Parathyroid adenoma (tissue), 2 donors: ENCODE measurements around the gene SH3BP4.

Experiments
- H2AFZ ChIP-seq: fragments of 300-600 bp; sonication (generic); one replicate; pipeline ENCODE4 v1.7.0; 2017; ENCODE audit warnings: antibody characterized with exemption, mild to moderate bottlenecking
- H3K27ac ChIP-seq: fragments of 300-600 bp; sonication (generic); one replicate; pipeline ENCODE4 v1.7.0; 2017
- H3K27me3 ChIP-seq: fragments of 300-600 bp; sonication (generic); one replicate; pipeline ENCODE4 v1.7.0; 2017; ENCODE audit warnings: low read length; ENCODE audit not compliant: control insufficient read depth, insufficient read depth
- H3K36me3 ChIP-seq: fragments of 300-600 bp; sonication (generic); one replicate; pipeline ENCODE4 v1.7.0; 2017; ENCODE audit warnings: low read length; ENCODE audit not compliant: control insufficient read depth, insufficient read depth
- H3K4me1 ChIP-seq: fragments of 300-600 bp; sonication (generic); one replicate; pipeline ENCODE4 v1.7.0; 2017; ENCODE audit warnings: control low read depth
- H3K4me2 ChIP-seq: fragments of 300-600 bp; sonication (generic); one replicate; pipeline ENCODE4 v1.7.0; 2017; ENCODE audit warnings: low read length
- H3K4me3 ChIP-seq: fragments of 300-600 bp; sonication (generic); one replicate; pipeline ENCODE4 v1.7.0; 2017; ENCODE audit warnings: low read depth, low read length
- H3K79me2 ChIP-seq: fragments of 300-600 bp; sonication (generic); one replicate; pipeline ENCODE4 v1.7.0; 2017; ENCODE audit warnings: control low read depth
- H3K9ac ChIP-seq: fragments of 300-600 bp; sonication (generic); one replicate; pipeline ENCODE4 v1.7.0; 2017; ENCODE audit warnings: mild to moderate bottlenecking
- H3K9me3 ChIP-seq: fragments of 300-600 bp; sonication (generic); one replicate; pipeline ENCODE4 v1.7.0; 2017; ENCODE audit warnings: low read length; ENCODE audit not compliant: control insufficient read depth
- CTCF ChIP-seq: fragments of 300-600 bp; sonication (generic); IDR thresholded peaks from one replicate; pipeline ENCODE4 v1.7.0; 2017; ENCODE audit warnings: antibody characterized with exemption, mild to moderate bottlenecking
- donor health status: primary hyperparathyroidism.

Gene SH3BP4

GRCh38 chr2:235068701-235069100 lies 116.9 kb downstream of the SH3BP4 start:
- H3K27me3 ChIP-seq: no peaks in the 10 kb centered on the region

GRCh38 chr2:235070063-235070706 lies 118.4 kb downstream of the SH3BP4 start:
- TF ChIP-seq CTCF: no peak
- Histone ChIP-seq H3K79me2 (no peaks in the 10 kb centered on the region), H3K27me3 (no peaks in the 10 kb centered on the region), H2AFZ (no peak overlapping the region), H3K4me3 (no peak overlapping the region), H3K36me3 (no peaks in the 10 kb centered on the region), H3K27ac (no peak overlapping the region), H3K9me3 (no peaks in the 10 kb centered on the region), H3K9ac (no peak overlapping the region), H3K4me2 (no peak overlapping the region), H3K4me1 (no peaks in the 10 kb centered on the region)

More at GRCh38 chr2:235068701-235069100, 116.9 kb downstream of the SH3BP4 start:
- H3K4me3 ChIP-seq: no peak overlapping the region
- H3K9ac ChIP-seq: no peak overlapping the region
- no peaks in the 10 kb centered on the region for H3K79me2 ChIP-seq
- H3K27ac ChIP-seq: no peak overlapping the region
- no peaks in the 10 kb centered on the region for H3K36me3 ChIP-seq
- no peak overlapping the region for H2AFZ ChIP-seq
- H3K4me2 ChIP-seq: no peak overlapping the region
- no peaks in the 10 kb centered on the region for H3K9me3 ChIP-seq
- TF ChIP-seq CTCF: no peak
- no peaks in the 10 kb centered on the region for H3K4me1 ChIP-seq

GRCh38 chr2:235073868-235074413 lies 122.1 kb downstream of the SH3BP4 start:
- no peaks in the 10 kb centered on the region for H3K36me3 ChIP-seq
- no peaks in the 10 kb centered on the region for H3K79me2 ChIP-seq
- no peak overlapping the region for H3K9ac ChIP-seq
- no peaks in the 10 kb centered on the region for H3K4me1 ChIP-seq
- H3K4me3 ChIP-seq: no peak overlapping the region
- H2AFZ ChIP-seq: no peak overlapping the region
- no peak overlapping the region for H3K27ac ChIP-seq
- H3K9me3 ChIP-seq: no peaks in the 10 kb centered on the region
- no peak overlapping the region for H3K4me2 ChIP-seq
- H3K27me3 ChIP-seq: no peaks in the 10 kb centered on the region
- no peak for TF ChIP-seq CTCF

- Histone ChIP-seq H3K4me3 (no peak overlapping the region), H2AFZ (no peak overlapping the region), H3K27ac (no peak overlapping the region), H3K4me2 (no peak overlapping the region), H3K4me1 (no peaks in the 10 kb centered on the region), H3K27me3 (no peaks in the 10 kb centered on the region), H3K36me3 (no peaks in the 10 kb centered on the region), H3K9me3 (no peaks in the 10 kb centered on the region), H3K79me2 (no peaks in the 10 kb centered on the region), H3K9ac (no peak overlapping the region)
- TF ChIP-seq CTCF: no peak
These were observed 125.2 kb downstream of the SH3BP4 start for GRCh38 chr2:235077046-235077445.

- Histone ChIP-seq H3K4me2 (no peak overlapping the region), H3K27ac (no peak overlapping the region), H3K27me3 (no peaks in the 10 kb centered on the region), H3K4me1 (no peaks in the 10 kb centered on the region), H2AFZ (no peak overlapping the region), H3K9me3 (no peaks in the 10 kb centered on the region), H3K79me2 (no peaks in the 10 kb centered on the region), H3K9ac (no peak overlapping the region), H3K36me3 (no peaks in the 10 kb centered on the region), H3K4me3 (no peak overlapping the region)
- no peak for TF ChIP-seq CTCF
These were observed 126.4 kb downstream of the SH3BP4 start for GRCh38 chr2:235078182-235078581.
